NCI-H2196 treated with DMSO at 0.1 percent for 48 hours (cell line): ENCODE measurements around the gene RELL1.

Experiments used
- DNase-seq: peaks from one replicate; lab custom pipeline; 2025; ENCODE audit not compliant: unreplicated experiment; lab: John Stamatoyannopoulos, UW

Gene RELL1

DNA sequence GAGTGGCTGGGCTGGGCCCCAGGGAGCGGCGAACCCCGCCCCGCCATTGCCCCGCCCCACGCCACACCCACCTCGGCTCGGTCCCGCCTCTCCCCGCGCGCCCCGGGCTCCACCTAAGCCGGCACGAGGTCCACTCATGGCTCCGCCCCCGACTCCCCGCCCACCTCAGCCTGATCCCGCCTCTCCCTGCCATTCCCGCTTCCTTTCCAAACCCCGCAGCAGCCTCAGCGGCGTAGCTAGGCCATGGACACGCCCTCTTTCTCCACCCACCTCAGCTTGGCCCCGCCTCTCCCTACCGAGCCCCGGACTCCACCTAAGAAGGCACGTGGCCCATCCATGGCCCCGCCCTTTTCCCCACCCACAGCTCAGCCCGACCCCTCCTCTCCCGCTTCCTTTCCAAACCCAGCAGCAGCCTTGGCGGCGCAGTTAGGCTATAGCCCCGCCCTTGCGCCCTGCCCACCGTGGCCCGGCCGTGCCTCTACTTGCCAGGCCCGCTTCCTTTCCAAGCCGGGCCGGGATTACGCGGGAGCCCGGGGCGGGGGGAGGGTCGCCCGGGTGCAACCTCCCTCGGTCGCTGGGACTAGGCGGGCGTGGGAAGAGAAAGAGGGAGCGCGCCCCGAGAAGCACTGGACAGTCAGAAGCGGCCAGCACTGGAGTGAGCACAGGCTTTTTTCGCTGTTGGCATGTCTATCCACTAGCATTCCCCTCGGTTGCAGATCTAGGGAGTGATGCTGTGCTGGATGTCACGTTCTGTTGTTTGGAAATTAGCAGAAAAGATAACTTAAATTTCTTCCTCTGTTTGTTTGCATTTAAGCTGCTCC, at the start of gene RELL1:
Gene RELL1 (minus strand): TSS at position 4 of the 821 bp plus-strand sequence. CDS start 89 bp downstream, outside the sequence.
- peak; percentile 98 for DNase-seq

GRCh38 chr4:37735578-37735977, 49.4 kb upstream of the RELL1 start:
- no peak for DNase-seq

DNA sequence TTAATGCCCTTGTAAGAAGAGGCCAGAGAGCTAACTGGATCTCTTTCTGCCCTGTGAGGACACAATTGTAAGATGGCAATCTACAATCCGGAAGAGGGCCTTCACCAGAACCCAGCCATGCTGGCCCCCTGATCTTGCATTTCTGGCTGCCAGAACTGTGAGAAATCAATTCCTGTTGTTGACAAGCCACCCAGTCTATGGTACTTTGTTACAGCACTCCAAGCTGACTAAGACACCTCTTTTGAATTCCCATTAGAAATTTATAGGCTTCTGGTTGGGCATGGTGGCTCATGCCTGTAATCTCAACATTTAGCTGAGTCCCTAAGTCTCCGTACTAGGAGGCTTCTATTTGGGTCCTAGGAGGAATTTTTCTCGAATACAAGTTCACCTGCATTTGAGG, 48.8 kb upstream of the RELL1 start:
- no peak for DNase-seq

GRCh38 chr4:37733240-37733867, 47.2 kb upstream of the RELL1 start:
- no peak for DNase-seq

DNA sequence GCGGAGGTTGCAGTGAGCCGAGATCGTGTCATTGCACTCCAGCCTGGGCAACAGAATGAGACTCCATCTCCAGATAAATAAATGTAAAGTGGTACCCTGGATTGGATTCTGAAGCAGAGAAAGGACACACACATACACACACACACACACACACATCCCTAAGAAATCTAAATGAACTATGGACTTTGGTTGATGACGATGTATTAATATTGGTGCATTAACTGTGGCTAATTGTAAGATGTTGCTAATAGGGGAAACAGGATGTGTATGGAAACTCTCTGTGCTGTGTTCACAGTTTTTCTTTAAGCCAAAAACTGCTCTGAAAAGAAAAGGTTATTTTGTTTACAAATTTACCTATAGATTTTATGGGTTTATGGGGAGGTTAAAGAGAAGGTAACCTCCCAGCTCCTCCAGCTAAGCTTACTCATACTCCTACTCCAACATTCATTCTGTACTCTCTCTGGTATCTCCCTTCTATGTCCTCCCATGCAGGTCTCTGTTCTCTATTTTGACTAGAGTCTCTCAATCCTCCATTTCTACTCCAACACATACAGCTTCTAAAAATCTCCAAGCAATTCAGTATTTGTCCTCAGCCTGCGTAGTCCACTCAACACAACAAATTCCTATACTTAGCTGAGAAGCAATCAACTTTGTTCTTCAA, 46.5 kb upstream of the RELL1 start:
- DNase-seq, result no peak

GRCh38 chr4:37729649-37730004, 43.5 kb upstream of the RELL1 start:
- DNase-seq, result no peak

GRCh38 chr4:37728064-37728463, 41.9 kb upstream of the RELL1 start:
- no peak for DNase-seq

DNA sequence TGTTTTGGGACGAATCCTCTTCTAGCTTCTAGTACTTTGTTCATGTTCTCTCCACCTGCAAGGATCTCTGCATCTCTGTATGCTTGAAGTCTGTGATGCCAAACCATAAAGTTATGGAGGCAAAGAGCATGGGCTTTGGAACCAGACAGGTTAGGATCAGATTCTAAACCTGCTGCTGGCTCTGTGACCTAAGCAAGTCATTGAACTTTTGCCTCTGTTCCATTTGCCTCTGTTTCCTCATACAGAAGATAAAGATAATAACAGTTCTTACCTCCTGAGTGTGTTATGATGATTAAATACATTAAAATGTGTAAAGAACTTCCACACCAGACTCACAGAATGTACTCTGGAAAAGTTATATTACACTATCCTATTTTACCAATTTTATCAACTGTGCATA, 41.5 kb upstream of the RELL1 start:
- no peak for DNase-seq

GRCh38 chr4:37726666-37727065, 40.5 kb upstream of the RELL1 start:
- DNase-seq, result no peak

- DNase-seq, result no peak
Measured at GRCh38 chr4:37725718-37726117, 39.5 kb upstream of the RELL1 start.

DNA sequence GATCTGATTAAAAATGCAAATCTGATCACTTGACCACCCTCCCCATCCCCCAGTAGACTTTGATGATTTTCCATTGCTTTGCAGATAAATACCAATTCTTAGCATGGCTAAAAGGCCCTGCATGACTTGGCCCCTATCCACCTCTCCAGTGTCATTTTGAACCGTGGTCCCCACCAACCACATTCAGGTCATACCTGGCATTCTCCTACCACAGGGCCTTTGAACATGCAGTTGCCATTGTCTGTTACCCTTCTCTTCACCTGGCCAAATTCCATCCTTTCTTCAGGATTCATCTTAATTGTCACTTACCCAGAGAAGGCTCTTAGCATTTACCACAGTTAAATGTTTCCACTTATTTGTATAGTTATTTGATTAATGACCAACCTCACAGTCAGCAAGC, 36.9 kb upstream of the RELL1 start:
- no peak for DNase-seq

DNA sequence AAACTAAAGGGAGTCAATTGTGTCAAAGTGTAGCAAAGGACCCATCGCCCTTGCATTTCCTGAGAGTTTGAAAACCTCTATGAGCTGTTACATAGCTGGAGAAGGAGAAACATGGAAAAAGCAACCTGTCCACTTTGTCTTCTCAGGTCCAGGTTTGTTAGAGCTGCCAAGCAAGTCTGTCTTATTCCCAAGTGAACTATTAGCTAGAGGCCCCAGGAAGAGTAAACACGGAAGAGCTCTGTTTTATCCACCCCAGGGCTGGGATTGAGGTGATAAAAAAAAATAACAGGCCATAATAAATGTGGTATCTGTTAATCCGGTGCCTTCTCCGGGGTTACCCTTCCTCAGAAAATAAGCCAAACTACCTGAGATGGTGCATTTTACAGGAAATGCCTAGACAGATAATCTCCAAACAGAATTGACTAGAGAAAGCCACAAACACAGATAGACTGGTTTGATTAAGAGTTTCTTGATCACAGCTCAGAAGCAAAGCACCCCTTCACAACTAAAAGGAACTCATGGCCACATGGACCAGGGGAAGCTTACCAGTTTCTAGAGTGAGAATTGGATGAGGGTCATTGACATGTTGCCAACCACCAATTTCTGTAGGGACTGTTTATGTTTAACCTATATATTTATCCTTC, 35.9 kb upstream of the RELL1 start:
- no peak for DNase-seq

- no peak for DNase-seq
Measured at GRCh38 chr4:37719021-37719420, 32.8 kb upstream of the RELL1 start.

- no peak for DNase-seq
Measured at GRCh38 chr4:37717576-37717975, 31.4 kb upstream of the RELL1 start.

DNA sequence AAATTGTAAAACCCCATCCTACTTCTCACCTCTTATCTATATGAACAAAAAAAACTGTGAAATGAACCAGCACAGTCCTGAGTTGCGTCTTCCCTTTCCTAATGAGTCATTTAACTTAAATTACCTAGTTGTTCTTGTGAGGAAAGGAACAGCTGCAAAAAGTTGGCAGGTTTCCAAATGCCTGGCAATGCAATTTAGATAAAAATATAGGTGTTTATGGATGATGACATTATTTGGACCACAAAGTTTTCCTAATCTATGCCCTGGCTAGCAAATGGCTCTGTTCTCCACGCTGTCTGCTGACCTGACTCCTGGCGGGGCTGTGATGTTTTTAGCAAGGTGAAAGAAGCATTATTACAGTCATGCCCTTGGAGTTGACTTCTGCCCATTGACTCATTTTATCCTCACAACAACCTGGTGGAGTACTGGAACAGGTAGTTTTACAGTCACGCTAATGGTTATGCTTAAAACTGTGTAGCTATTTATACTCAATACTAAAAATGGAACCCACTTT, 29.8 kb upstream of the RELL1 start:
- DNase-seq, result no peak

DNA sequence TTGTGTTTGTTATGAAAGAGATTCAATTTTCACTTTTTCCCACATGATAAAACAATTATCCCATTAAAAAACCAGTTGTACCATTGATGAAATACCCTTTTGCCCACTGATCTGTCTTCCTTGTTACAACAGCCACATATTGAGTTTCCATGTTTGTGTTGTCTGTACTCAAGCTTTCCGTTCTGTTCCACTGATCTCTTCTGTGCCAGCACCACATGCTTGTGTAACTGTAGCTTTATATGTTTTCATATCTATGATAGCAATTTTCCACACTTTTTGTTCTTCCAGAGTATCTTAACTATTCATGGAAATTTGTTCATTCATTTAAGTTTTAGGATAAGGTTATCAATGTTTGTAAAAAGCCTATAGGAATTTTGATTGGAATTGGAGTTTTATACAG, 24.3 kb upstream of the RELL1 start:
- DNase-seq, result no peak

GRCh38 chr4:37706032-37706431, 19.9 kb upstream of the RELL1 start:
- DNase-seq, result no peak

DNA sequence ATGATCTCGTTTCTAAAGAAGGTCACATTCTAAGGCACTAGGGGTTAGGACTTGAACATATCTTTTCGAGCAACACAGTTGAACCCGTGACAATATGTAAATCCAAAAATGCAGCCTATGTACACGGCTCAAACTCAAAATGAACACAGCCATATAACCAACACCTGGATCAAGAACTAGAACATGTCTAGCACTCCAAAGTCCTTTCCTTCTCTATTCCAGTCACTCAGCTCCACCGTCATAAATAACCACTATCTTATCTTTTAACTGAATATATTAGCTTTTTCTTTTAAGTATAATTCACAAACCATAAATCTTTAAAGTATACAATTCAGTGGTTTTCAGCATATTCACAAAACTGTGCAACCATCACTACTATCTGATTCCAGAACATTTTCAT, 19.4 kb upstream of the RELL1 start:
- DNase-seq, result no peak

GRCh38 chr4:37699868-37700481, 13.8 kb upstream of the RELL1 start:
- DNase-seq, result no peak

DNA sequence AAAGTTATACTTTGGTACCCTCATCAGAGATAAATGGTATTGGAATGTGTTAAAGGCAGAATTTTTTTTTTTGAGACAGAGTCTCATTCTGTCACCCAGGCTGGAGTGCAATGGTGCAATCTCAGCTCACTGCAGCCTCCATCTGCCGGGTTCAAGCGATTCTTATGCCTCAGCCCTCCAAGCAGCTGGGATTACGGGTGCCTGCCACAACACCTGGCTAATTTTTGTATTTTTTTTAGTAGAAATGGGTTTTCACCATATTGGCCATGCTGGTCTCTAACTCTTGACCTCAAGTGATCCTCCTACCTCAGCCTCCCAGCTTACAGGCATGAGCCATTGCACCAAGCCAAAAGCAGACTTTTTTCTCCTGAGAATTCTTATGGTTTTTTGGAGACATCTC, 11.4 kb upstream of the RELL1 start:
- DNase-seq, result no peak
